Epithelial cell of esophagus (primary cell): Measurements from ENCODE around the gene GPR173.

ENCODE experiments used
- DNase-seq: peaks from one replicate; pipeline ENCODE4 v3.0.0; 2010; ENCODE audit warnings: low read depth
- H3K4me3 ChIP-seq: 2 replicates; pipeline ENCODE4 v1.5.1; 2011; ENCODE audit warnings: mild to moderate bottlenecking, low read length, control low read depth
- TF ChIP-seq, protein P1 (sequence below): IDR thresholded peaks from 2 replicates; pipeline ENCODE4 v1.5.1; 2011; ENCODE audit warnings: low read depth, mild to moderate bottlenecking, low read length, control low read depth, inconsistent platforms; ENCODE audit not compliant: insufficient read depth; ENCODE audit errors: missing control alignments

The GPR173 gene

DNA sequence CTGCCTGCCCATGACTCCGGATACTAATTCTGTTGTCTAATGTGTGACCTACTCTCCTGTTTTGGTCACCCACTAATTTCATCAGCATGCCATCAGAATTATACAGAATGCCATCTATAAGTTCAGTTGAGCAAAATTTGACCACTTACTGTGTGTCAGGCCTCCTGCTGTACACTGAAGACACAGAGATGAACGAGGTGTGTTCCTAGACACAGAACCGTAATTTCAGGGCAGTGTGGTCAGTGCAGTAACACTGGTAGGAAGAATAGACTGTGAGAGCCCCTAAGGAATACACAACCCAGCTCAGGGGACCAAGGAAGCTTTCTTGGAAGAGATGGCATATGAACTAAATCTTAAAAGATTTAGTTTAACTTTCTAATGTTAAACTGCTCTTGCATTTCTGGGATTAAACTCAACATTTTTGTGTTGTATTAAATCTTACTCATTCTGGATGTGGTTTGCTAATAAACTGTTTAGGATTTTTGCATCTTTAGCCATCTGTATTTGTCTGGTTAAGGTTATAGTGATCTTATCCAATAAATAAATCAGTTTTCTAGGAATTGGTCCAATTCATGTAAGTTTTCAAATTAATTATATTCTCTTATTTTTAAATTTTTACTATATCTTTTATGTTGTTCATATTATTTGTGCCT, 79.6 kb downstream of the GPR173 start:
- H3K4me3 ChIP-seq = no peak overlapping the region
- DNase-seq = no peak
- TF ChIP-seq, protein P1, sequence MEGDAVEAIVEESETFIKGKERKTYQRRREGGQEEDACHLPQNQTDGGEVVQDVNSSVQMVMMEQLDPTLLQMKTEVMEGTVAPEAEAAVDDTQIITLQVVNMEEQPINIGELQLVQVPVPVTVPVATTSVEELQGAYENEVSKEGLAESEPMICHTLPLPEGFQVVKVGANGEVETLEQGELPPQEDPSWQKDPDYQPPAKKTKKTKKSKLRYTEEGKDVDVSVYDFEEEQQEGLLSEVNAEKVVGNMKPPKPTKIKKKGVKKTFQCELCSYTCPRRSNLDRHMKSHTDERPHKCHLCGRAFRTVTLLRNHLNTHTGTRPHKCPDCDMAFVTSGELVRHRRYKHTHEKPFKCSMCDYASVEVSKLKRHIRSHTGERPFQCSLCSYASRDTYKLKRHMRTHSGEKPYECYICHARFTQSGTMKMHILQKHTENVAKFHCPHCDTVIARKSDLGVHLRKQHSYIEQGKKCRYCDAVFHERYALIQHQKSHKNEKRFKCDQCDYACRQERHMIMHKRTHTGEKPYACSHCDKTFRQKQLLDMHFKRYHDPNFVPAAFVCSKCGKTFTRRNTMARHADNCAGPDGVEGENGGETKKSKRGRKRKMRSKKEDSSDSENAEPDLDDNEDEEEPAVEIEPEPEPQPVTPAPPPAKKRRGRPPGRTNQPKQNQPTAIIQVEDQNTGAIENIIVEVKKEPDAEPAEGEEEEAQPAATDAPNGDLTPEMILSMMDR = no peak
